Loucy (cell line): ENCODE measurements around the gene VAMP1.
"Not testable (repeated sequence)": the region's sequence is repeated elsewhere in the genome, so short reads cannot be mapped to it uniquely, and the experiment has no call there.

Experiments
- H2AFZ ChIP-seq: fragments of 200-600 bp; sonication (generic); 2 replicates; pipeline ENCODE4 v1.6.0; 2016; ENCODE audit warnings: antibody characterized with exemption, mild to moderate bottlenecking, low read length, moderate library complexity
- H3F3A ChIP-seq: fragments of 200-600 bp; 2 replicates; pipeline ENCODE4 v1.6.0; 2016; ENCODE audit warnings: antibody characterized with exemption, low read depth, mild to moderate bottlenecking
- H3K27me3 ChIP-seq: fragments of 200-600 bp; sonication (generic); 2 replicates; pipeline ENCODE4 v1.6.1; 2014; ENCODE audit warnings: low read length, mild to moderate bottlenecking; ENCODE audit not compliant: insufficient read depth, poor library complexity, severe bottlenecking
- H3K36me3 ChIP-seq: fragments of 200-600 bp; sonication (generic); 2 replicates; pipeline ENCODE4 v1.6.1; 2016; ENCODE audit warnings: low read length; ENCODE audit not compliant: insufficient read depth
- H3K4me1 ChIP-seq: fragments of 200-600 bp; sonication (generic); 2 replicates; pipeline ENCODE4 v1.5.1; 2014; ENCODE audit warnings: low read length, mild to moderate bottlenecking; ENCODE audit not compliant: insufficient read depth, poor library complexity, severe bottlenecking
- H3K4me2 ChIP-seq: fragments of 200-600 bp; sonication (generic); 2 replicates; pipeline ENCODE4 v1.6.0; 2014; ENCODE audit warnings: antibody characterized with exemption, low read length, low read depth, mild to moderate bottlenecking; ENCODE audit not compliant: poor library complexity, severe bottlenecking
- H3K4me3 ChIP-seq: fragments of 200-600 bp; sonication (generic); 2 replicates; pipeline ENCODE4 v1.5.1; 2014; ENCODE audit warnings: low read length, mild to moderate bottlenecking, mixed read lengths; ENCODE audit not compliant: poor library complexity, severe bottlenecking
- H3K79me2 ChIP-seq: fragments of 200-600 bp; sonication (generic); 2 replicates; pipeline ENCODE4 v1.6.1; 2014; ENCODE audit warnings: low read length; ENCODE audit not compliant: insufficient read depth
- H3K9ac ChIP-seq: fragments of 200-600 bp; sonication (generic); 2 replicates; pipeline ENCODE4 v1.6.0; 2014; ENCODE audit warnings: mild to moderate bottlenecking, low read depth, low read length, moderate library complexity; ENCODE audit not compliant: poor library complexity, severe bottlenecking
- H3K9me2 ChIP-seq: fragments of 200-600 bp; sonication (generic); replicated peaks from 2 replicates; pipeline ENCODE4 v1.6.1; 2016; ENCODE audit warnings: low read depth, low read length, mixed read lengths
- H3K9me3 ChIP-seq: fragments of 200-600 bp; sonication (generic); 2 replicates; pipeline ENCODE4 v1.6.1; 2014; ENCODE audit warnings: mild to moderate bottlenecking, antibody characterized with exemption, low read length, low read depth; ENCODE audit not compliant: insufficient read depth
- H4K20me1 ChIP-seq: fragments of 200-600 bp; sonication (generic); 2 replicates; pipeline ENCODE4 v1.6.0; 2014; ENCODE audit warnings: antibody characterized with exemption, low read length, mild to moderate bottlenecking; ENCODE audit not compliant: insufficient read depth, poor library complexity, severe bottlenecking
- CTCF ChIP-seq: fragments of 200-600 bp; sonication (generic); conservative IDR thresholded peaks from 2 replicates; pipeline ENCODE4 v1.5.1; 2014; ENCODE audit warnings: mild to moderate bottlenecking, antibody characterized with exemption, low read length
- EZH2phosphoT487 ChIP-seq: fragments of 200-600 bp; IDR thresholded peaks from 2 replicates; pipeline ENCODE4 v1.6.1; 2018; ENCODE audit warnings: antibody characterized with exemption, mild to moderate bottlenecking, moderate library complexity, borderline replicate concordance

VAMP1 gene

DNA sequence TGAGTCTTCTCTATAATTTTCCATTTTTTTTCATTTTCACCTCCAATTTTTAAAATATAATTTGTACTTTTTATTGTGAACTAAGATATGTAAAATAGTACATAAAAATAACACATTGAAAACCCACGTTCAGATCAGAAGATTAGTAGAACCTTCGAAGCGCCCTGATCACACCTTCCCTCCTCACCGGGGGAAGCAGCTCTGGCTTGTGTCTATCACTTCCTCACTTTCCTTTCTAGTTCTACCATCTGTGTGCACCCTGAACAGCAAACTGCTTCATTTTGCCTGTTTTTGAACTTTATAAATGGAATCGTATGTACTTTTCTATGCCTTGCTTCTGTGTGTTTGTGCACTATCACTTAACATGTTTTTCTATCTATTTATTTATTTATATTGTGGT is 37.5 kb downstream of the VAMP1 start:
- no peaks in the 10 kb centered on the region for H3K36me3 ChIP-seq
- H3K4me2 ChIP-seq: no peak overlapping the region

GRCh38 chr12:6430124-6430989 is 40.1 kb downstream of the VAMP1 start:
- Histone ChIP-seq H3K4me2 (no peak overlapping the region), H4K20me1 (no peaks in the 10 kb centered on the region), H3K9me2 (no peaks in the 10 kb centered on the region), H3F3A (no peaks in the 10 kb centered on the region), H3K36me3 (no peaks in the 10 kb centered on the region), H3K4me1 (peaks cover 17% of the 10 kb centered on the region), H3K9ac (no peak overlapping the region), H3K27me3 (no peaks in the 10 kb centered on the region), H3K4me3 (no peak overlapping the region), H2AFZ (no peak overlapping the region; the same call in 1 of the 2 replicates), H3K9me3 (no peaks in the 10 kb centered on the region), H3K79me2 (no peaks in the 10 kb centered on the region)
- TF ChIP-seq EZH2phosphoT487 (no peak), CTCF (no peak)

More for the DNA sequence above, 37.5 kb downstream of the VAMP1 start:
- H3F3A ChIP-seq: no peaks in the 10 kb centered on the region
- no peak overlapping the region for H3K4me3 ChIP-seq
- no peaks in the 10 kb centered on the region for H3K9me2 ChIP-seq
- no peak overlapping the region for H3K9ac ChIP-seq
- H3K79me2 ChIP-seq: no peaks in the 10 kb centered on the region
- H2AFZ ChIP-seq: no peak overlapping the region
- TF ChIP-seq EZH2phosphoT487 (no peak), CTCF (no peak)
- H3K9me3 ChIP-seq: no peaks in the 10 kb centered on the region
- no peaks in the 10 kb centered on the region for H4K20me1 ChIP-seq
- peaks cover 5% of the 10 kb centered on the region for H3K4me1 ChIP-seq
- no peaks in the 10 kb centered on the region for H3K27me3 ChIP-seq

DNA sequence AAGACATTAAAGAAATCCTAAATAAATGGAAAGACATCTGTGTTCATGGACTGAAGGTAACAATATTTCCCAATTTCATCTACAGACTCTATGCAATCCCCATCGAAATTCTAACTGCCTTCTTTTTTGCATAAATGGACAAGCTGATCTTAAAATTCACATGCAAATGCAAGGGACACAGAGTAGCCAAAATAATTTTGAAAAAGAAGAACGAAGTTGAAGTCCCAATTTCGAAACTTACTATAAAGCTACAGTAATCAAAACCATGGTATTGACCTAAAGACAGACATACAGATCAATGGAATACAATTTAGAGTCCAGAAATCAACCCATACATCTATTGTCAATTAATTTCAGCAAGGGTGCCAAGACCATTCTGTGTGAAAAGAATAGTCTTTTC is 42.2 kb downstream of the VAMP1 start:
- Histone ChIP-seq H3K4me3 (no peak overlapping the region), H2AFZ (no peak overlapping the region), H3K4me1 (peaks cover 22% of the 10 kb centered on the region), H3K27me3 (no peaks in the 10 kb centered on the region), H3K9me2 (no peaks in the 10 kb centered on the region), H4K20me1 (no peaks in the 10 kb centered on the region), H3K4me2 (no peak overlapping the region), H3F3A (no peaks in the 10 kb centered on the region), H3K79me2 (no peaks in the 10 kb centered on the region), H3K36me3 (no peaks in the 10 kb centered on the region), H3K9me3 (no peaks in the 10 kb centered on the region), H3K9ac (no peak overlapping the region)
- TF ChIP-seq CTCF (no peak), EZH2phosphoT487 (no peak)

DNA sequence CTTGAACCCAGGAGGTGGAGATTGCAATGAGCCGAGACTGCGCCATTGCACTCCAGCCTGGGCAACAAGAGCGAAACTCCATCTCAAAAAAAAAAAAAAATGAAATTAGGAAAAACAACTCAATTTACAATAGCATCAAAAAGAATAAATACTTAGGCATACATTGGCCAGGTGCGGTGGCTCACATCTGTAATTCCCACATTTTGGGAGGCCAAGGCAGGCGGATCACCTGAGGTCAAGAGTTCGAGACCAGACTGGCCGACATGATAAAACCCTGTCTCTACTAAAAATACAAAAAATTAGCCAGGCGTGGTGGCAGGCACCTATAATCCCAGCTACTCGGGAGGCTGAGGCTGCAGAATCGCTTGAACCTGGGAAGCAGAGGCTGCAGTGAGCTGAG is 42.7 kb downstream of the VAMP1 start:
- H3K4me3 ChIP-seq: not testable (repeated sequence)

More for the DNA sequence above, 42.7 kb downstream of the VAMP1 start:
- not testable (repeated sequence) for H3K9ac ChIP-seq, H3K79me2 ChIP-seq, H3K4me2 ChIP-seq, H3K9me2 ChIP-seq, H3F3A ChIP-seq, H3K27me3 ChIP-seq, H4K20me1 ChIP-seq, H2AFZ ChIP-seq, H3K9me3 ChIP-seq, H3K36me3 ChIP-seq
- H3K4me1 ChIP-seq: peaks cover 22% of the 10 kb centered on the region
